Progenitor cell of endocrine pancreas (in vitro differentiated cells): Measurements from ENCODE around the gene SUPT3H. TPM values are rescaled to one million over a fixed set of nuclear protein-coding genes. Genes with fewer than 3 reads are reported as not detected.

Source experiments
- DNase-seq: peaks from one replicate; pipeline ENCODE4 v3.0.0; 2021; ENCODE audit warnings: low spot score; ENCODE audit not compliant: unreplicated experiment
- H3K27ac Mint-ChIP-seq: 2 replicates; pipeline ENCODE4 v1.8.0; 2021; ENCODE audit warnings: mild to moderate bottlenecking, moderate library complexity, mixed read lengths
- H3K27me3 Mint-ChIP-seq: 2 replicates; pipeline ENCODE4 v1.8.0; 2021; ENCODE audit warnings: mixed read lengths
- H3K36me3 Mint-ChIP-seq: 2 replicates; pipeline ENCODE4 v1.8.0; 2022; ENCODE audit warnings: mixed read lengths; ENCODE audit not compliant: insufficient read depth
- H3K4me1 Mint-ChIP-seq: 2 replicates; pipeline ENCODE4 v1.8.0; 2021; ENCODE audit warnings: low read depth, mixed read lengths
- H3K4me3 Mint-ChIP-seq: 2 replicates; pipeline ENCODE4 v1.8.0; 2021; ENCODE audit warnings: low read depth, mild to moderate bottlenecking, moderate library complexity, mixed read lengths
- H3K9me3 Mint-ChIP-seq: 2 replicates; pipeline ENCODE4 v1.8.0; 2021; ENCODE audit warnings: low read depth, mixed read lengths
- total RNA-seq: library from RNA; stranded (reverse); gene quantifications from 2 replicates; pipeline ENCODE4 v1.2.1, GENCODE V29; 2021
- TF ChIP-seq, protein P1 (sequence below): fragments of 200-600 bp; sonication (generic); IDR thresholded peaks from one replicate; pipeline ENCODE4 v1.5.0; 2021; ENCODE audit warnings: antibody characterized with exemption, mild to moderate bottlenecking; ENCODE audit not compliant: unreplicated experiment

SUPT3H gene
- total RNA-seq, 1 donor from 2014 or later, result 40.5 TPM

DNA sequence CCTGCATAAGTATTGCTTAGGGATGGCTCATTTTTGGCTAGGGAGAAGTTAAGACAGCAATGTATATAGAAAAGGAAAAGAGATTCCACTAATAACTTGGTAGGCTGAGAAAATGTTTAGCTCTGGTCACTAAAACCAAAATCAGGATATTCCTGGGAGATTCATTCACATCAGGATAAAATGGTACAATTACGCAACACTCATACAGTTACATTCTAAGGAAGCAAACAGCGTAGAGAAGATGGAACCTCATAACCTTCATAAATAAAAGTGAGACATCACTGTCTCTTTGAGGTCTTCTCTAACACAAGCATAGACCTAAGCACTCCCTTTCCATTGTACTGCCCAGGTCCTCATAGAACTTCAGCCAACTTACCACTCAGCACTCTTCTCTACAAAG lies 345.3 kb downstream of the SUPT3H start:
- Mint-ChIP-seq H3K27me3 (no peaks in the 10 kb centered on the region), H3K27ac (no peak overlapping the region), H3K4me3 (no peak overlapping the region), H3K36me3 (peaks cover 4% of the 10 kb centered on the region), H3K4me1 (no peaks in the 10 kb centered on the region), H3K9me3 (peaks cover 10% of the 10 kb centered on the region)
- TF ChIP-seq, protein P1, sequence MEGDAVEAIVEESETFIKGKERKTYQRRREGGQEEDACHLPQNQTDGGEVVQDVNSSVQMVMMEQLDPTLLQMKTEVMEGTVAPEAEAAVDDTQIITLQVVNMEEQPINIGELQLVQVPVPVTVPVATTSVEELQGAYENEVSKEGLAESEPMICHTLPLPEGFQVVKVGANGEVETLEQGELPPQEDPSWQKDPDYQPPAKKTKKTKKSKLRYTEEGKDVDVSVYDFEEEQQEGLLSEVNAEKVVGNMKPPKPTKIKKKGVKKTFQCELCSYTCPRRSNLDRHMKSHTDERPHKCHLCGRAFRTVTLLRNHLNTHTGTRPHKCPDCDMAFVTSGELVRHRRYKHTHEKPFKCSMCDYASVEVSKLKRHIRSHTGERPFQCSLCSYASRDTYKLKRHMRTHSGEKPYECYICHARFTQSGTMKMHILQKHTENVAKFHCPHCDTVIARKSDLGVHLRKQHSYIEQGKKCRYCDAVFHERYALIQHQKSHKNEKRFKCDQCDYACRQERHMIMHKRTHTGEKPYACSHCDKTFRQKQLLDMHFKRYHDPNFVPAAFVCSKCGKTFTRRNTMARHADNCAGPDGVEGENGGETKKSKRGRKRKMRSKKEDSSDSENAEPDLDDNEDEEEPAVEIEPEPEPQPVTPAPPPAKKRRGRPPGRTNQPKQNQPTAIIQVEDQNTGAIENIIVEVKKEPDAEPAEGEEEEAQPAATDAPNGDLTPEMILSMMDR, result no peak
- no peak for DNase-seq

- H3K4me3 Mint-ChIP-seq, result no peak overlapping the region
- TF ChIP-seq, protein P1, result no peak
- DNase-seq, result no peak
- H3K36me3 Mint-ChIP-seq, result peaks cover 7% of the 10 kb centered on the region
- peaks cover 14% of the 10 kb centered on the region for H3K9me3 Mint-ChIP-seq
- no peaks in the 10 kb centered on the region for H3K4me1 Mint-ChIP-seq
- no peak overlapping the region for H3K27ac Mint-ChIP-seq
- no peaks in the 10 kb centered on the region for H3K27me3 Mint-ChIP-seq
Measured at GRCh38 chr6:45031601-45032000, 346.1 kb downstream of the SUPT3H start.

DNA sequence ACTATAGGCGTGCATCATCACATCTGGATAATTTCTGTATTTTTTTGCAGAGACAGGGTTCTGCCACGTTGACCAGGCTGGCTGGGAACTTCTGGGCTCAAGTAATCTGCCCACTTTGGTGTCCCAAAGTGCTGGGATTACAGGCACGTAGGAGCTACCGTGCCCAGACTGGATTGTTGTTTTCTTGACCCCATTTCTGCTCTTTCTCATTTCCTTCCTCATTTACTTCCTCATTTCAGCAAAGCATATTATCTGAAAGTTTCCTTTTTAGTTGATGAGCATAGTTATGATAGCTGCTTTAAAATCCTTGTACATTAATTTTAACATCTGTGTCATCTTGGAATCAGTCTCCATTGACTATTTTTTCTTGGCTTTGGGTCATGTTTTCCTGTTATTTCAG lies 350.6 kb downstream of the SUPT3H start:
- TF ChIP-seq, protein P1, result no peak
- no peak for DNase-seq
- no peaks in the 10 kb centered on the region for H3K4me1 Mint-ChIP-seq
- peaks cover 9% of the 10 kb centered on the region for H3K36me3 Mint-ChIP-seq
- peaks cover 24% of the 10 kb centered on the region for H3K9me3 Mint-ChIP-seq
- H3K27me3 Mint-ChIP-seq, result no peaks in the 10 kb centered on the region
- H3K4me3 Mint-ChIP-seq, result no peak overlapping the region
- no peak overlapping the region for H3K27ac Mint-ChIP-seq

DNA sequence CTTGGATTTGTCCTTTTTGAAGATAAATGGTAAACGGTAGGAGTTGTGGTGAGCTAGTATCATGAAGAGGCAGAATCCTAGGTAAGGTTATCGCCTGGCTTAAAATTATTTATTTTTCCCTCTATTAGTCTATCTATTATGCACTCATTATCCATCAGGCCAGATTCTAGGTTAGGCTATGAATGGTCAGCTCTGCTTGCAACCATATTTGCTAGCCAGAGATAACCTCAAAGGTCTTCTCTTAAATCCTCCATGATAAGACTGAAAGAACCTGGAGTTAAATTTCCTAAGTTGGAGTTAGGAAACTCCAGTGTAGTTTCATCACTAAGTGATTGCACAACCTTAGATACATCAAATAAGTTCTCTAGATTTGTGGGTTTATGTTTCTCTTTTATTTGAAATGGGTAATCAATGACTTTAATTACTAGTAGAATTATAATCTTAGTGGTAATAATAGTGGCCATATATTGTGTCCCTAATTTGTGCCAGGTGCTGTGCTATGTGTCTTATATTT lies 351.7 kb downstream of the SUPT3H start:
- Mint-ChIP-seq H3K27me3 (no peaks in the 10 kb centered on the region), H3K4me3 (no peak overlapping the region), H3K4me1 (no peaks in the 10 kb centered on the region), H3K9me3 (peaks cover 24% of the 10 kb centered on the region), H3K27ac (no peak overlapping the region), H3K36me3 (peaks cover 9% of the 10 kb centered on the region)
- TF ChIP-seq, protein P1, result no peak
- no peak for DNase-seq

- Mint-ChIP-seq H3K27ac (no peak overlapping the region), H3K36me3 (peaks cover 9% of the 10 kb centered on the region), H3K4me3 (no peak overlapping the region), H3K27me3 (no peaks in the 10 kb centered on the region), H3K9me3 (peaks cover 24% of the 10 kb centered on the region), H3K4me1 (no peaks in the 10 kb centered on the region)
- TF ChIP-seq, protein P1, result no peak
- no peak for DNase-seq
Measured at GRCh38 chr6:45024610-45025009, 353.1 kb downstream of the SUPT3H start.
